ENCODE measurements around the gene TRIM39.
"Not testable (repeated sequence)": the region's sequence is repeated elsewhere in the genome, so short reads cannot be mapped to it uniquely, and the experiment has no call there.

TRIM39 gene

DNA sequence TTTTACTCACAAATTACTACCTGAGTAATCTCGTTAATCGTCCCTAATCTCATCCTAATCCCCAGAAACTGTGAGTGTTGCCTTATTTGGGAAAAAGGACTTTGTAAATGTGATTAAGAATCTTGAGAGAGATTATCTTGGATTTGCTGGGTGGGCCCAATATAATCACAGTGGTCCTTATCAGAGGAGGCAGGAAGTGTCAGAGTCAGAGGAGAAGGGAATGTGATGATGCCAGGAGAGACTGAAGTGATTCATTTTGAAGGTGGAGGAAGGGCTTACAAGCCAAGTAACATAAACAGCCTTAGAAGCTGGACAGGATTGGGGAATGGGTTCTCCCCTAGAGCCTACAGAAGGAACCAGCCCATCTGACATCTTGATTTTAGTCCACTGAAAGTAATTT lies 34.9 kb downstream of the TRIM39 start:
- in situ Hi-C loops (cut with MboI; ENCODE audit: low sequenced_read_pairs) = no loop called here

DNA sequence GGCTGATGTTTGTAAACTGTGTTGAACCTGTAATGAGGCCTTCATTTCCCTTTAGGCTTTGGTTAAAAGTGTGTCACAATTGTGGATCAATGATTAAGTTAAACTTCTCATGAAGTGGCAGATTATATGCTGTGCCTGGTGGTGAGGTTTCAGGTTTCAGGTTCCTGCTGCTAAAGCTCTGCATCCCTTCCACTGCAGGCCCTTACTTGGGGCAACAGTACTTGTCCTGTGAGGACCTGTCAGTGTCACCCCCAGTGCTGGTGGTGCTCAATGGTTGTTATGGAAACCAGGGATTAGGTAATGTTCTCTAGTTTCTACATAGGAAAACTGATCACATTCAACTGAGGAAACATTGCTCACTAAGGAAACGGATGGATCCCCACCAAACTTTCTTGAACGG lies 36.7 kb downstream of the TRIM39 start:
- in situ Hi-C loops (cut with MboI; ENCODE audit: low sequenced_read_pairs) = no loop called here

DNA sequence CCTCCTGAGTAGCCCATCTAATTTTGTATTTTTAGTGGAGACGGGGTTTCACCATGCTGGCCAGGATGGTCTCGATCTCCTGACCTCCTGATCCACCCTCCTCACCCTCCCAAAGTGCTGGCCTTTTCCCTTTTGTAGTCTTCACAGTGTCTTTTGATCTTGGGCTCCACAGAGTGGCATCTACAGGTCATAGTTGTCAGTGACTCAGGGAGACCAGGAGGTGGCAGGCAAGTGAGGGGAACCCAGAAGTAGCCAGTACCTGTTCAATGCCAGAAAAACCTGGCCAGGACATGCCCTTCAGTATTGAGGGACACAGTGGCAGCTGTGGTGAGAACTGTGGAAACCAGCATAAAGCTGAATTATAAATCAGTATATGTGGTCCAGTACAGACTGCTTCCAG lies 37.9 kb downstream of the TRIM39 start:
- in situ Hi-C loops (cut with MboI; ENCODE audit: low sequenced_read_pairs) = no loop called here

DNA sequence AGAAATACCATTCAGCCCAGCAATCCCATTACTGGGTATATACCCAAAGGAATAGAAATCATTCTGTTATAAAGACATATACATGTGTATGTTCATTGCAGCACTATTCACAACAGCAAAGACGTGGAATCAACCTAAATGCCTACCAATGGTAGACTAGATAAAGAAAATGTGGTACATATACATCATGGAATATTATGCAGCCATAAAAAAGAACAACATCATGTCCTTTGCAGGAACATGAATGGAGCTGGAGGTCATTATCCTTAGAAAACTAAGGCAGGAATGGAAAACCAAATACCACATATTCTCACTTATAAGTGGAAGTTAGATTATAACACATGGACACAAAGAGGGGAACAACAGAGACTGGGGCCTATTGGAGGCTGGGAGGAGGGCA lies 42.6 kb downstream of the TRIM39 start:
- in situ Hi-C loops (cut with MboI; ENCODE audit: low sequenced_read_pairs) = not testable (repeated sequence)

DNA sequence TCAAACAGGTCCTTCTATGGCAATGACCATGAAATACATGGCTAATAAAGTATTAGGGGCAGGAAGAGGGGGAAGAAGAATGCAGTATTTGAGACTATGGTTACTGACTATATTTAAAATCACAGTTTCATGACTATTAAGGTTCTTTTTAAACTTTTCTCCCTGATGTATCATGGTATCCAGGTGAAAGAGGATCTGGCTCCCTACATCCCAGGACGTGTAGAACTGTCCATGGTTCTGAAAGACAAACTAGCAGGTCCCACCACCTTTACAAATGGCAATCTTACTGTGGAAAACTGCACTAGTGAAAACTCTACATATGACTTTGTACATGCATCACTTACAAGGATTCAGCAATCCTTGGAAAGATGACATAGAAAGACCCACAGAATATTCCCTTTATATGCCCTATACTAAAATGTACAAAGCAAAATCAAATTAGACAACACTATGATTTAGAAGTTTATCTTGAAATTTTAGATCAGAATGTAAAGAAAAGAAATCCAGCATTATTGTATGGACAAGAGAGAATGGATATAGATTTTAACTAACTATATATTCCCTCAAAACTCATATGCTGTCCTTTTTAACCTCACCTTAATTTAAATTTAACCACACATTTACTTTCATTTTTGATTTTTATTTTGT lies 51.7 kb downstream of the TRIM39 start:
- in situ Hi-C loops (cut with MboI; ENCODE audit: low sequenced_read_pairs) = no loop called here

DNA sequence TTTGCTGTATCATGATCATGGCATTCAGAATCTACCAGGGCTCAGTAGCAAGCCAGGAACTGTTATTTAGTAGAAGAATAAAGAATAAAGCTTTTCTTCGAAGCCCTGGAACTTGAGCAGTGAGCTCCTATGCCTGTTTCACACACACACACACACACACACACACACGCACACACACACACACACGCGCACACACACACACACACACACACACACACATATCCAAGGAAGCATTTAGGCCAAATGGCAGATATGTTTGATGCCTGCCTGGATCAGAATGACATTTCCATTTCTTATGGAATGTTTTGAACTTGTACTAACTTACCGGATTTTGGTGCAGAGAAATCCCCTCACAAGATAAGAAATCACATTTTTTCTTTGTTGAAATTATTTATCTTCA lies 53.7 kb downstream of the TRIM39 start:
- in situ Hi-C loops (cut with MboI; ENCODE audit: low sequenced_read_pairs) = no loop called here

DNA sequence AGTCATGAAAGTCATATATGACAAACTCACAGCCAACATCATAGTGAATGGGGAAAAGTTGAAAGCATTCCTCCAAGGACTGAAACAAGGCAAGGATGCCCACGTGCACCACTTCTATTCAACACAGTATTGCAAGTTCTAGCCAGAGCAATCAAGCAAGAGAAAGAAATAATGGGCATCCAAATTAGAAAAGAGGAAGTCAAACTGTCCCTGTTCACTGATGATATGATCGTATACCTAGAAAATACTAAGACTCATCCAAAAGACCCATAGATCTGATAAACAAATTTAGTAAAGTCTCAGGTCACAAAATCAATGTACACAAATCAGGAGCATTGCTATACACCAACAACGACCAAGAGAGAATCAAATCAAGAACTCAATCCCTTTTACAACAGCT lies 59.4 kb downstream of the TRIM39 start:
- in situ Hi-C loops (cut with MboI; ENCODE audit: low sequenced_read_pairs) = no loop called here

DNA sequence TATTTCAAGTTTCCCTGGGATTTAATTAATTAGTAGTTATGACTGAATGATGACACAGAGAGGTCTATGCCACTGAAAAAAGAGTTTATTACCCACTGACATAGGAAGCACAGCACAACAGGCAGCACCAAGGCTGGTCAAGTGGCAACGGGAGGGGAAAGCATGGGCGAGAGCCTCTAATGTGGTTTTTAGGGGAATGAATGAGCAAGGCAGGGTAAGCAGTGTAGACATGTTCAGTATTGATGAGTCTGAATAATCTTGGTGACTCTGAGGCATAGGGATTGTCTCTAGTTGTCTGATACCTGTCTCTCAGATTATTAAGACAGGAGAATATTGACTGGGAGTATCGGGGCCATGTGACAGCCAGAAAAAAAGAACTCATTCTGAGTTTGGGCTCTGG lies 64.5 kb downstream of the TRIM39 start:
- in situ Hi-C loops (cut with MboI; ENCODE audit: low sequenced_read_pairs) = no loop called here

Data from hTERT RPE-1 (cell line).